ENCODE results near the gene MEG3. TPM values are rescaled to one million over a fixed set of nuclear protein-coding genes. Genes with fewer than 3 reads are reported as not detected.
A peak's percentile ranks its signal among the peaks of the same experiment; 100 is the strongest.

The MEG3 gene
- total and polyA plus RNA-seq, 2 of the 8 experiments (the other 6 are each of a cell fraction or from before 2014, with no cell fraction given), result 0.17 to 1.1 TPM

- DNase-seq (ENCODE audit: low read depth in 1 of 2, low spot score in 2 of 2), result no peak
- H3K56ac ChIP-seq (replicated peaks; ENCODE audit: insufficient read length, low read depth, low read length), result no peak overlapping the region
These were observed 43.2 kb upstream of the MEG3 start for GRCh38 chr14:100782516-100783320.

More at GRCh38 chr14:100782516-100783320, 43.2 kb upstream of the MEG3 start:
- Histone ChIP-seq H3K4me2 (ENCODE audit: insufficient read depth in 1 of 2, low read depth in 2 of 2, low read length in 2 of 2) (no peak overlapping the region), H4K91ac (replicated peaks; ENCODE audit: insufficient read length, low read length) (peak overlapping the region; percentile 22), H3K9me3 (ENCODE audit: insufficient read depth in 2 of 2, low read depth in 1 of 2, low read length in 1 of 2) (no peaks in the 10 kb centered on the region), H3K4me1 (replicated peaks in 1 of 4; ENCODE audit: control insufficient read depth in 3 of 4, insufficient read depth in 4 of 4, low read length in 3 of 4) (no peaks in the 10 kb centered on the region), H3K79me1 (ENCODE audit: low read depth, low read length) (no peaks in the 10 kb centered on the region), H2AFZ (ENCODE audit: low read length) (no peak overlapping the region; the same call in 1 of the 2 replicates), H3K4me3 (ENCODE audit: extremely low read depth in 1 of 4, insufficient read depth in 2 of 4, low read depth in 3 of 4, low read length in 4 of 4) (no peak overlapping the region), H2AK5ac (ENCODE audit: low read depth, low read length) (no peak overlapping the region), H3K9ac (replicated peaks in 1 of 4; ENCODE audit: extremely low read depth in 1 of 4, low read depth in 3 of 4, low read length in 3 of 4) (no peak overlapping the region), H3K23ac (ENCODE audit: insufficient read length) (no peak overlapping the region), H3K4ac (replicated peaks; ENCODE audit: insufficient read length, low read depth, low read length) (no peak overlapping the region), H3K27me3 (replicated peaks in 1 of 4; ENCODE audit: control insufficient read depth in 3 of 4, extremely low read depth in 1 of 4, insufficient read depth in 3 of 4, low read length in 3 of 4) (no peaks in the 10 kb centered on the region; a peak in 1 of 7 replicates), H2BK20ac (ENCODE audit: low read length) (no peak overlapping the region), H2BK15ac (ENCODE audit: low read length) (0 out of 2 replicates have a peak overlapping the region, but pooled peaks have one; percentile 16), H2BK120ac (replicated peaks; ENCODE audit: low read depth, low read length) (no peak overlapping the region), H4K20me1 (replicated peaks in 1 of 2; ENCODE audit: control insufficient read depth in 1 of 2, insufficient read depth in 2 of 2, low read length in 2 of 2) (no peaks in the 10 kb centered on the region), H3K18ac (ENCODE audit: extremely low read depth, low read length) (no peak overlapping the region), H3K23me2 (ENCODE audit: low read depth, low read length) (no peaks in the 10 kb centered on the region), H4K8ac (ENCODE audit: extremely low read depth, insufficient read depth, low read length) (0 out of 2 replicates have a peak overlapping the region, but pooled peaks have one; percentile 29), H3K79me2 (ENCODE audit: control insufficient read depth in 1 of 2, insufficient read depth in 2 of 2, low read length in 2 of 2) (no peaks in the 10 kb centered on the region), H4K5ac (ENCODE audit: insufficient read length, low read depth, low read length) (no peak overlapping the region), H2BK5ac (ENCODE audit: low read depth, low read length) (no peak overlapping the region), H3K36me3 (ENCODE audit: control insufficient read depth in 2 of 4, insufficient read depth in 4 of 4, low read length in 3 of 4) (no peaks in the 10 kb centered on the region), H3K27ac (ENCODE audit: low read depth, low read length) (no peak overlapping the region), H2BK12ac (ENCODE audit: low read depth, low read length) (no peak overlapping the region), H3K14ac (ENCODE audit: insufficient read length) (no peak overlapping the region)
- ChIA-PET POLR2A (ENCODE audit: partially characterized antibody) (no interaction called here), CTCF (ENCODE audit: partially characterized antibody) (interaction anchor here (1.2 kb wide), 1 partner anchor 16 kb away, joined by 3 read pairs; no protein-coding TSS in a partner anchor)
- FAIRE-seq, result no peak
- TF ChIP-seq RBBP5 (IDR thresholded peaks at IDR 0.05; ENCODE audit: borderline replicate concordance, low read depth, low read length) (no peak), HDAC2 (IDR thresholded peaks at IDR 0.05; ENCODE audit: borderline replicate concordance in 1 of 2, low read depth in 2 of 2, low read length in 2 of 2) (no peak), NRF1 (IDR thresholded peaks at IDR 0.05; ENCODE audit: low read depth, low read length) (no peak), TEAD4 (IDR thresholded peaks at IDR 0.05; ENCODE audit: low read depth, low read length) (no peak), SIX5 (IDR thresholded peaks at IDR 0.05; ENCODE audit: low read depth, low read length) (no peak)
- WGBS, 2 experiments (ENCODE audit: extremely low coverage in 1 of 2, insufficient coverage in 1 of 2, insufficient read length in 1 of 2, insufficient replicate concordance in 2 of 2, low coverage in 1 of 2, low lambda C conversion rate in 2 of 2, missing lambda C conversion rate in 1 of 2), result 72% methylated on average over 12 of the region's 13 CpGs; no CpG with 5 or more reads in 1 of the 2 experiments

Measured in H1 (cell line).